ENCODE measurements around the gene ALPK3. TPM values are rescaled to one million over a fixed set of nuclear protein-coding genes. Genes with fewer than 3 reads are reported as not detected.

ALPK3 gene
- total and polyA plus RNA-seq, 4 experiments from 2014 or later, result 0.01 to 0.58 (median 0.26) TPM; not detected in 1

GRCh38 chr15:84888639-84889038, 71.5 kb downstream of the ALPK3 start:
- Mint-ChIP-seq H3K4me3 (no peak overlapping the region), H3K27ac (no peak overlapping the region), H3K9me3 (no peaks in the 10 kb centered on the region), H3K36me3 (no peaks in the 10 kb centered on the region), H3K4me1 (no peaks in the 10 kb centered on the region), H3K27me3 (peaks cover 0 to 8% of the 10 kb centered on the region in 2 donors)
- CTCF ChIA-PET (ENCODE audit: partially characterized antibody), result no interaction called here
- Histone ChIP-seq H3K9me3 (ENCODE audit: control insufficient read depth in 1 of 2, low read length in 2 of 2) (no peaks in the 10 kb centered on the region), H3K27ac (ENCODE audit: low read depth, low read length) (no peak overlapping the region), H3K27me3 (ENCODE audit: insufficient read depth, low read length) (no peaks in the 10 kb centered on the region), H3K4me1 (ENCODE audit: insufficient read depth, low read length) (no peaks in the 10 kb centered on the region), H3K36me3 (ENCODE audit: insufficient read depth, low read length) (no peaks in the 10 kb centered on the region), H3K4me3 (ENCODE audit: low read length in 2 of 2) (no peak overlapping the region)
- intact Hi-C loops (cut with micrococcal nuclease), result no loop called here
- POLR2A ChIA-PET (ENCODE audit: partially characterized antibody), result no interaction called here
- DNase-seq, result no peak

DNA sequence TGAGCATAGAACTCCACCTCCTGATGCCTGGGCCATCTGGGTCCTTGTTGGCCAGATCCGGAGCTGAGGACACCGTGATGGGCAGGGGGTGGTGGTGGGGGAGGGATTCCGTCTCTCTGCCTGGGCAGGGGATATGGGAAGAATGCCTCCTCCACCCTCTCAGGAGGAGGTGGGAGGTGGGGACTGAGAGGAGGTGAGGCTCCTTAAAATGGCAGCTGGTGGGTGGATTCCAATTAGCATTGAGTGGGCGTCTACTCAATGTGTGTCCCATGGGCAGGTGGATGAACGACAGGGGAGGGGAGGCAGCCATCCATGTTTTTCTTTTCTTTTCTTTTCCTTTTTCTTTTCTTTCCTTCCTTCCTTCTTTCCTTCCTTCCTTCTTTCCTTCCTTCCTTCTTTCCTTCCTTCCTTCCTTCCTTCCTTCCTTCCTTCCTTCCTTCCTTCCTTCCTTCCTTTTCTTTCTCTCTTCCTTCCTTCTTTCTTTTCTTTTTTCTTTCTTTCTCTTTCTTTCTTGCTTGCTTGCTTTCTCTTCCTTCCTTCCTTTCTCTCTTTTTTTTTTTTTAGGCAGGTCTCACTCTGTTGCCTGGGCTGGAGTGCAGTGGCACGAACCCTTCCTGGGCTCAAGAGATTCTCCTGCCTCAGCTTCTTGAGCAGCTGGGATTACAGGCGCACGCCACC, 72.3 kb downstream of the ALPK3 start:
- no peaks in the 10 kb centered on the region for H3K27me3 ChIP-seq (ENCODE audit: insufficient read depth, low read length)
- no peak overlapping the region for H3K27ac Mint-ChIP-seq
- peaks cover 0 to 10% of the 10 kb centered on the region in 2 donors for H3K27me3 Mint-ChIP-seq
- intact Hi-C loops (cut with micrococcal nuclease), result no loop called here
- H3K36me3 Mint-ChIP-seq, result no peaks in the 10 kb centered on the region
- H3K4me1 ChIP-seq (ENCODE audit: insufficient read depth, low read length), result no peaks in the 10 kb centered on the region
- ChIA-PET CTCF (ENCODE audit: partially characterized antibody) (interaction anchor here (1.5 kb wide), 1 partner anchor 9 kb away, joined by 4 read pairs; no protein-coding TSS in a partner anchor), POLR2A (ENCODE audit: partially characterized antibody) (no interaction called here)
- H3K9me3 ChIP-seq (ENCODE audit: control insufficient read depth in 1 of 2, low read length in 2 of 2), result no peaks in the 10 kb centered on the region
- no peaks in the 10 kb centered on the region for H3K4me1 Mint-ChIP-seq
- H3K36me3 ChIP-seq (ENCODE audit: insufficient read depth, low read length), result no peaks in the 10 kb centered on the region
- H3K4me3 Mint-ChIP-seq, result no peak overlapping the region
- no peak overlapping the region for H3K4me3 ChIP-seq (ENCODE audit: low read length in 2 of 2)
- H3K27ac ChIP-seq (ENCODE audit: low read depth, low read length), result no peak overlapping the region
- H3K9me3 Mint-ChIP-seq, result no peaks in the 10 kb centered on the region
- no peak for DNase-seq

- no peaks in the 10 kb centered on the region for H3K4me1 Mint-ChIP-seq
- Histone ChIP-seq H3K4me3 (ENCODE audit: low read length in 2 of 2) (no peak overlapping the region), H3K27me3 (ENCODE audit: insufficient read depth, low read length) (no peaks in the 10 kb centered on the region), H3K9me3 (ENCODE audit: control insufficient read depth in 1 of 2, low read length in 2 of 2) (no peaks in the 10 kb centered on the region), H3K27ac (ENCODE audit: low read depth, low read length) (no peak overlapping the region), H3K36me3 (ENCODE audit: insufficient read depth, low read length) (no peaks in the 10 kb centered on the region), H3K4me1 (ENCODE audit: insufficient read depth, low read length) (no peaks in the 10 kb centered on the region)
- H3K4me3 Mint-ChIP-seq, result no peak overlapping the region
- no peak overlapping the region for H3K27ac Mint-ChIP-seq
- H3K9me3 Mint-ChIP-seq, result no peaks in the 10 kb centered on the region
- intact Hi-C loops (cut with micrococcal nuclease), result no loop called here
- CTCF ChIA-PET (ENCODE audit: partially characterized antibody), result interaction anchor here (1.5 kb wide), 1 partner anchor 9 kb away, joined by 4 read pairs; no protein-coding TSS in a partner anchor
- peaks cover 0 to 11% of the 10 kb centered on the region in 2 donors for H3K27me3 Mint-ChIP-seq
- POLR2A ChIA-PET (ENCODE audit: partially characterized antibody), result no interaction called here
- no peaks in the 10 kb centered on the region for H3K36me3 Mint-ChIP-seq
- no peak for DNase-seq
Measured at GRCh38 chr15:84889991-84890669, 73.0 kb downstream of the ALPK3 start.

- Mint-ChIP-seq H3K27ac (no peak overlapping the region), H3K4me1 (no peaks in the 10 kb centered on the region), H3K4me3 (no peak overlapping the region), H3K9me3 (no peaks in the 10 kb centered on the region), H3K27me3 (peaks cover 0 to 11% of the 10 kb centered on the region in 2 donors), H3K36me3 (no peaks in the 10 kb centered on the region)
- no peak overlapping the region for H3K4me3 ChIP-seq (ENCODE audit: low read length in 2 of 2)
- no peaks in the 10 kb centered on the region for H3K9me3 ChIP-seq (ENCODE audit: control insufficient read depth in 1 of 2, low read length in 2 of 2)
- H3K27ac ChIP-seq (ENCODE audit: low read depth, low read length), result no peak overlapping the region
- ChIA-PET CTCF (ENCODE audit: partially characterized antibody) (interaction anchor here (1.5 kb wide), 1 partner anchor 10 kb away, joined by 4 read pairs; no protein-coding TSS in a partner anchor), POLR2A (ENCODE audit: partially characterized antibody) (no interaction called here)
- intact Hi-C loops (cut with micrococcal nuclease), result no loop called here
- H3K27me3 ChIP-seq (ENCODE audit: insufficient read depth, low read length), result no peaks in the 10 kb centered on the region
- H3K36me3 ChIP-seq (ENCODE audit: insufficient read depth, low read length), result no peaks in the 10 kb centered on the region
- no peaks in the 10 kb centered on the region for H3K4me1 ChIP-seq (ENCODE audit: insufficient read depth, low read length)
- DNase-seq, result no peak
Measured at GRCh38 chr15:84890670-84891162, 73.6 kb downstream of the ALPK3 start.

GRCh38 chr15:84891339-84891738, 74.2 kb downstream of the ALPK3 start:
- ChIA-PET CTCF (ENCODE audit: partially characterized antibody) (no interaction called here), POLR2A (ENCODE audit: partially characterized antibody) (no interaction called here)
- Histone ChIP-seq H3K27ac (ENCODE audit: low read depth, low read length) (no peak overlapping the region), H3K4me3 (ENCODE audit: low read length in 2 of 2) (no peak overlapping the region), H3K4me1 (ENCODE audit: insufficient read depth, low read length) (no peaks in the 10 kb centered on the region), H3K36me3 (ENCODE audit: insufficient read depth, low read length) (no peaks in the 10 kb centered on the region), H3K9me3 (ENCODE audit: control insufficient read depth in 1 of 2, low read length in 2 of 2) (no peaks in the 10 kb centered on the region), H3K27me3 (ENCODE audit: insufficient read depth, low read length) (no peaks in the 10 kb centered on the region)
- DNase-seq, result no peak
- H3K27ac Mint-ChIP-seq, result no peak overlapping the region
- H3K36me3 Mint-ChIP-seq, result no peaks in the 10 kb centered on the region
- intact Hi-C loops (cut with micrococcal nuclease), result no loop called here
- H3K27me3 Mint-ChIP-seq, result peaks cover 4 to 14% of the 10 kb centered on the region in 2 donors
- H3K4me1 Mint-ChIP-seq, result no peaks in the 10 kb centered on the region
- H3K4me3 Mint-ChIP-seq, result no peak overlapping the region
- H3K9me3 Mint-ChIP-seq, result no peaks in the 10 kb centered on the region

- no peaks in the 10 kb centered on the region for H3K36me3 Mint-ChIP-seq
- intact Hi-C loops (cut with micrococcal nuclease), result no loop called here
- Histone ChIP-seq H3K36me3 (ENCODE audit: insufficient read depth, low read length) (no peaks in the 10 kb centered on the region), H3K4me3 (ENCODE audit: low read length in 2 of 2) (no peak overlapping the region), H3K27ac (ENCODE audit: low read depth, low read length) (no peak overlapping the region), H3K9me3 (ENCODE audit: control insufficient read depth in 1 of 2, low read length in 2 of 2) (no peaks in the 10 kb centered on the region), H3K4me1 (ENCODE audit: insufficient read depth, low read length) (no peaks in the 10 kb centered on the region), H3K27me3 (ENCODE audit: insufficient read depth, low read length) (no peaks in the 10 kb centered on the region)
- H3K4me1 Mint-ChIP-seq, result no peaks in the 10 kb centered on the region
- H3K27me3 Mint-ChIP-seq, result peaks cover 4 to 14% of the 10 kb centered on the region in 2 donors
- no peak overlapping the region for H3K4me3 Mint-ChIP-seq
- DNase-seq, result no peak
- ChIA-PET CTCF (ENCODE audit: partially characterized antibody) (no interaction called here), POLR2A (ENCODE audit: partially characterized antibody) (no interaction called here)
- no peak overlapping the region for H3K27ac Mint-ChIP-seq
- H3K9me3 Mint-ChIP-seq, result peaks cover 0 to 2% (median 0%) of the 10 kb centered on the region in 8 donors
Measured at GRCh38 chr15:84892786-84893307, 75.7 kb downstream of the ALPK3 start.

GRCh38 chr15:84893607-84894006, 76.5 kb downstream of the ALPK3 start:
- Histone ChIP-seq H3K4me3 (ENCODE audit: low read length in 2 of 2) (no peak overlapping the region), H3K9me3 (ENCODE audit: control insufficient read depth in 1 of 2, low read length in 2 of 2) (no peaks in the 10 kb centered on the region), H3K27me3 (ENCODE audit: insufficient read depth, low read length) (no peaks in the 10 kb centered on the region), H3K4me1 (ENCODE audit: insufficient read depth, low read length) (no peaks in the 10 kb centered on the region), H3K36me3 (ENCODE audit: insufficient read depth, low read length) (no peaks in the 10 kb centered on the region), H3K27ac (ENCODE audit: low read depth, low read length) (no peak overlapping the region)
- Mint-ChIP-seq H3K27me3 (peaks cover 6 to 15% of the 10 kb centered on the region in 2 donors), H3K27ac (no peak overlapping the region), H3K36me3 (no peaks in the 10 kb centered on the region), H3K4me3 (no peak overlapping the region), H3K9me3 (peaks cover 0 to 2% (median 0%) of the 10 kb centered on the region in 8 donors), H3K4me1 (no peaks in the 10 kb centered on the region)
- intact Hi-C loops (cut with micrococcal nuclease), result no loop called here
- no peak for DNase-seq
- ChIA-PET POLR2A (ENCODE audit: partially characterized antibody) (no interaction called here), CTCF (ENCODE audit: partially characterized antibody) (no interaction called here)
